SHP77 treated with DMSO at 0.1 percent for 48 hours (cell line): ENCODE results near the gene ASB7.
"Not testable (repeated sequence)": the region's sequence is repeated elsewhere in the genome, so short reads cannot be mapped to it uniquely, and the experiment has no call there.

ENCODE experiments used
- DNase-seq: peaks from one replicate; lab custom pipeline; 2025; lab: John Stamatoyannopoulos, UW

The ASB7 gene, protein sequence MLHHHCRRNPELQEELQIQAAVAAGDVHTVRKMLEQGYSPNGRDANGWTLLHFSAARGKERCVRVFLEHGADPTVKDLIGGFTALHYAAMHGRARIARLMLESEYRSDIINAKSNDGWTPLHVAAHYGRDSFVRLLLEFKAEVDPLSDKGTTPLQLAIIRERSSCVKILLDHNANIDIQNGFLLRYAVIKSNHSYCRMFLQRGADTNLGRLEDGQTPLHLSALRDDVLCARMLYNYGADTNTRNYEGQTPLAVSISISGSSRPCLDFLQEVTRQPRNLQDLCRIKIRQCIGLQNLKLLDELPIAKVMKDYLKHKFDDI

GRCh38 chr15:100602064-100602822 is at the start of gene ASB7, which contains the start of gene LINS1:
Gene ASB7, plus strand, starts transcription at chr15:100602589. Its CDS starts 9,628 bp downstream, at chr15:100612217.
Gene LINS1, minus strand, starts transcription at chr15:100602184. Its CDS starts 21,342 bp downstream, at chr15:100580842.
- peak; percentile 98 for DNase-seq

DNA sequence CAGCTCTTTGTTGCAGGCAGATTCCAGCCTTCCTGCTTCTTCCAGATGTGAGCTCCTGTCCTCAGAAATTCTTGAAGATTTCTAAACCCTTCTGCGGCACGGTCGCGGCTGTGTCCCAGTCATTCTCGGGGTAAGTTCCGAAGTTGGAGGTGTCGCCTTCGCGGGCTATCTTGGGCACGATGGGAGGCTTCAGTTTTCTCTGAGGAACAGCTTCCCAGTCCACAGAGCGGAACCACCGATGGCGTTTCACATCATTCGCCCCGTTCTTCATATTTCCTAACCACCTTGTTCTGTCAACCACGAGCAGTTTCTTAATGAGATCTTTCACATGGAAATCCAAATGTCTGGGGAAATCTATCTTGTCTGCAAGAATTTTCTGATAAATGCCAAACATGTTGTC is 48.9 kb upstream of the ASB7 start:
- no peak for DNase-seq

DNA sequence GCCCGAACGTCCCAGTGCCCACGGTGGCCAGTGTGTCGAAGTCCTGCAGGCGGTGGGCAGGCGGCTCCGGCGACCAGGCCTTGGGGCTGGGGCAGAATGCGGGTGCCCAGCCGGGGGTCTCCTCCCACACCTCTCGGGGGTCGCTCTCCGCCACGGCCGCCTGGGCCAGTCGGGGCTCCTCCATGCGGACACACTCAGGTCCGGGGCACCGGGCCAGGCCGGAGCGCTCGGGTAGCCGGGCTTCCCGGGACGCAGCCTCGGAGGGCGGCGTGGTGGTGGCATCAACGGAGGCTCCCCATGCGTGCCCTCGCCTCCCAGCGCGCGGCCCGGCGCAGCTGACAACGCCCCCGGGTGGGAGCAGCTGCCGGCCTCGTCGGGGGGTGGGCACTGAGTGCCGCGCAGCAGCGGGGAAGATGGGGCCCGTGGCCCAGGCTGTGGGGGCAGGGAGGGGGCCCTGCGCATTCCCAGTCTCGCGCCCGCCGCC is 43.6 kb upstream of the ASB7 start:
- DNase-seq = no peak

DNA sequence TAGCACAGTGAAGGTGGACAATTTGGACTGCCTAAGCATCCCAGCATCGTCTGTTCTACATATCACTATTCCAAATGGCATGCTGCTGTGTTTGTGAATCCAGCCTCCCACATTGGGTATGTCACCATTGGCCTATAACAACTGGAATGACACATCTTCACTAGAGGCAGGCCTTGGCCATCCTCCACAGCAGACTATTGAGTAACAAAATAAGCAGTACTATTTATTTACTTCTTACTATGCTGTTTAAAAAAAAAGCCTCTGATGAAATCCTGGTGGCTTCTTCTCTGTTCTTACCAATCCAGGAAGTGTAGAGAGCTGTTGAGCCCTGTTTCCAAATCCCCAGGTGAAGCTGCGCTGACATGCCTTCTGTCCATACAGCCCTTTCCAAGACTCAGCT is 43.1 kb upstream of the ASB7 start:
- no peak for DNase-seq

DNA sequence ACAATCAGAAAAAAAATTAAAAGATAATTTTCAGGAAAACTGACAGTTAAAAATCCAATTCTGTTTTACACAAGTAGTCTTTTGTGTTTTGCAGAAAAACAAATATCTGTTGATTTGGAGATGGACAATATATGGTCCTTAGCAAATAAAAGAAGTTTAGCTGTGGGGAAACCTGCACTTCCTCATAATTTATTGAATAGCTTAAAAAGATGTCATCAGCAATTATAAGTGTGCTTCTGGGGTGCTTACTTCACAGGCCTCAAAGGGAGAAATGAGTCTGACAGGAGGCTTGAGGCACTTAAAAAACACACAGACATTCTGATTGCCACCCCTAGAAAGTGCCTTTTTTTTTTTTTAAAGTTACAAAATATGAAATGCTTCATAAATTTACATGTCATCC is 42.1 kb upstream of the ASB7 start:
- no peak for DNase-seq

- DNase-seq = no peak
Observed at GRCh38 chr15:100565591-100565990, 36.8 kb upstream of the ASB7 start.

DNA sequence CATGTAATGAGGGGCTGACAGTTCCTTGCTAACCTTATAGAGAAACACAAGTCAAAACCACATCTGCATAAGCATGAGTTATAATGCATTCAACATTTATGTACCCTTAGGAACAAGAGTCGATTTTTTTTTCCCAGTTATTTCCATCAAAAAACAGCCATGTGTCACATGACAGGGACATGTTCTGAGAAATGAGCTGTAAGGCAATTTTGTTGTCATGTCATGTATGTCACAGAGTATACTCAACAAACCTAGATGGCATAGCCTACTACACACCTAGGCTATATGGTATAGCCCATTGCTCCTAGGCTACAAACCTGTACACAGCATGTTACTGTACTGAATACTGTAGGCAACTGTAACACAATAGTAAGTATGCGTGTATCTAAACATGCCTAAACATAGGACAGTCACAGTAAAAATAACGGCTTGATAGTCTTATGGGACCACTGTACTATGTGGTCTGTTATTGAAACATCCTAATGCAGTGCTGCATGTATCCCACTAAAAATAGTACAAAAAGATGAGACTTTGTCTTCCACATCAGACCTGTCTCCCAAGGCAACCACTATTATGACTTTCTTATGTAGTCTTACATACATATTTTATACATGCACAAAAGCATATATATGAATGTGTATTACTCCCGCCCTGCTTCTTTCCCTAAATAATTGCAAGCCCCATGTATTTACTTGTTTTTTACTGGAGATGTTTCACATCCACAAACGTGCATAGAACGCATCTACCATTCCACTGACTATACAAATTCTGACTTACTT is 35.4 kb upstream of the ASB7 start:
- DNase-seq = no peak

- no peak for DNase-seq
Observed at GRCh38 chr15:100569391-100569790, 33.0 kb upstream of the ASB7 start.

- no peak for DNase-seq
Observed at GRCh38 chr15:100570275-100570674, 32.1 kb upstream of the ASB7 start.

DNA sequence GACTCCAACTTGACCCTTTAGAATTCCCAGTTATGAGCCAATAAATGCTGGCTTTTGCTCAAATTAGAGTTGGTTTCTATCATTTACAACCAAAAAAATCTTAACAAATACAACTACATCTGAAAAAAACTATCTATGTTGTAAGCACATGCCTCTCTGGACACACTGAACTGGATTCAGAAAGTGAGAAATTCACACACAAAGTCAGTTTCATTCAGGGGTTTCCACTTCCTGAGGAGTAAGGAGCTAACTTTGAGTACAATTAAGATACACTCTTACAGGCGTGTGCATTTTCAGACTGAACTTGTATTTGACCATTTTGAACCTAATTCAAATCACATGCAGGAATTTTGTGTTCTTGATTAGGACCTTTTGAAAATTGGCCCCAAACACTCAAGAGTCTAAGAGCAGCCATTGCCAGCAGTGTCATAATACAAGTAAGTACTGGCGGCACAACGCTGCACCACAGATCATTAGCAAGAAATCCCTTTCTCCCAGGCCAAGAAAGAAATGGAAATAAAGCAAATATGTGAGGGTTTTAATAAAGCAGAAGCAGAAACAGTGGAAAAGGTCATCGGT is 31.6 kb upstream of the ASB7 start:
- DNase-seq = no peak

GRCh38 chr15:100571592-100572167 is 30.7 kb upstream of the ASB7 start:
- no peak for DNase-seq

DNA sequence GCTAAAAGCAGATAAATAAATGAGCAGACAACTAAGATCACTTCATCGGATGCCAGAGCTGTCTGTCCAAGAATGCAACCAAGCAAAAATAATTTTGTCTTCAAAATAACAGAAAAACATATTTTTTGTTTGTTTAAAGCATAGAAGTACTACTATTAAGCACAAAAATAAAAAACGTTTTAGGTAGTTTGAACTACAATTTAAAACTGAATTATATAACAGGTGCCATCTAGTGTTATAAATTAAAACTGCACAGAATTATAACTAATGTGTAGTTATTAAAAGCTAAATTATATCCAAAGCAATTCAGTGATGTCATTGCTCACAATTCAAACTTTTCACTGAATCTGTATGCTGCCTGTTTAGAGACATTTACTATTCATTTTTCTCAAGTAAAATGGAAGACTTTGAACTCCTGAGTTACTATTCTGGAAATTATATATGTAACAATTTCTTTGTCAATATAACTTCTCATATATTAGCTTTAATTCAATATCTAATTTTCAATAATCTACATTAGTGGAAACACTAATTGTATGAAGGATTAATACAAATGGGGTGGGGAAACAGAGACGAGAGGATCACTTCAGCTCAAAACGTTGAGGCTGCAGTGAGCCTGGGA is 29.9 kb upstream of the ASB7 start:
- no peak for DNase-seq

- DNase-seq = no peak
Observed at GRCh38 chr15:100573526-100573925, 28.9 kb upstream of the ASB7 start.

- no peak for DNase-seq
Observed at GRCh38 chr15:100580414-100580813, 22.0 kb upstream of the ASB7 start.

GRCh38 chr15:100588638-100589242 is 13.6 kb upstream of the ASB7 start:
- DNase-seq = no peak

- not testable (repeated sequence) for DNase-seq
Observed at GRCh38 chr15:100591163-100591562, 11.2 kb upstream of the ASB7 start.

DNA sequence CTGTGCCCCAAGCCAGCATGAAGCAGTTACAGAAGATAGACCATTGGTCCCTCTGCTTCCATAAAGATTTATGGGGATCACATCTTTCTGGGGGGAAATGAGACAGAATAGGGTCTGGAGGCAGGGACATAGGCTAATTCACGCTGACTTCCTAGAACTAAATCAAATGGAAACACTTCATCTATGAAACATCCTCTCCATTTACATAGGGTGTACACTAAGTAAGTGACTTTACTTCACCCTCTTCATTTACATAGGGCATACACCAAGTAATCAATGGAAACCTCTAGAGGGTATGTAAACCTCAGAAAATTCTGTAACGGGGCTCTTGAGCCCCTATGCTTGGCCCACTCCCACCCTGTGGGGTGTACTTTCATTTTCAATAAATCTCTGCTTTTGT is 10.6 kb upstream of the ASB7 start:
- DNase-seq = no peak

GRCh38 chr15:100592898-100593297 is 9.5 kb upstream of the ASB7 start:
- DNase-seq = no peak

- no peak for DNase-seq
Observed at GRCh38 chr15:100593431-100593830, 9.0 kb upstream of the ASB7 start.

GRCh38 chr15:100595964-100596363 is 6.4 kb upstream of the ASB7 start:
- no peak for DNase-seq

DNA sequence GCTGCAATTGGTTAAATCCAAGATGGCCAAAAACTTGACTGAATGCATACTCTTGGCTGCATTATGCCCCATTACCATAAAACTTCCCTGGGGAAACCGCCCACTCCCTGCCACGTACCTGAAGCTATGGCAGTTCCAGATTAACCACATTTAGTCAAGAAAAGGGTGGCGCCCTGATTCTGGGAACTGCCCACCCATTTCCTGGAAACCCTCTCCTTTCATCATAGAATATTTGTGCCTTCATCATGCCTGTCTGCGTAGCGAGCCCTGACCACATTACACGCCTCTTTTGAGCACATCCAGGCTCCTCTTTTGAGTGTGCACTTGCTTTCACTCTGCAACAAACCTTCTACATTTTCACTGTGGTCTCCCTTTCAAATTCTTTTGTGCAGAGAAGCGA is 5.6 kb upstream of the ASB7 start:
- DNase-seq = no peak
